Mammary microvascular endothelial cell (primary cell): Measurements from ENCODE around the gene CYLD. TPM values are rescaled to one million over a fixed set of nuclear protein-coding genes. Genes with fewer than 3 reads are reported as not detected.

ENCODE experiments used
- total RNA-seq: library from RNA; depleted of rRNA; stranded (reverse); fragments of >200 nt; gene quantifications from 2 replicates; pipeline ENCODE4 v1.2.3, GENCODE V29; 2015

The CYLD gene
- total RNA-seq: 21.2 and 22.3 TPM in 2 replicates

GRCh38 chr16:50741781-50742575 lies at the start of gene CYLD:
Gene CYLD, plus strand, starts transcription at chr16:50742086. Its CDS starts 7,613 bp downstream, at chr16:50749699.

DNA sequence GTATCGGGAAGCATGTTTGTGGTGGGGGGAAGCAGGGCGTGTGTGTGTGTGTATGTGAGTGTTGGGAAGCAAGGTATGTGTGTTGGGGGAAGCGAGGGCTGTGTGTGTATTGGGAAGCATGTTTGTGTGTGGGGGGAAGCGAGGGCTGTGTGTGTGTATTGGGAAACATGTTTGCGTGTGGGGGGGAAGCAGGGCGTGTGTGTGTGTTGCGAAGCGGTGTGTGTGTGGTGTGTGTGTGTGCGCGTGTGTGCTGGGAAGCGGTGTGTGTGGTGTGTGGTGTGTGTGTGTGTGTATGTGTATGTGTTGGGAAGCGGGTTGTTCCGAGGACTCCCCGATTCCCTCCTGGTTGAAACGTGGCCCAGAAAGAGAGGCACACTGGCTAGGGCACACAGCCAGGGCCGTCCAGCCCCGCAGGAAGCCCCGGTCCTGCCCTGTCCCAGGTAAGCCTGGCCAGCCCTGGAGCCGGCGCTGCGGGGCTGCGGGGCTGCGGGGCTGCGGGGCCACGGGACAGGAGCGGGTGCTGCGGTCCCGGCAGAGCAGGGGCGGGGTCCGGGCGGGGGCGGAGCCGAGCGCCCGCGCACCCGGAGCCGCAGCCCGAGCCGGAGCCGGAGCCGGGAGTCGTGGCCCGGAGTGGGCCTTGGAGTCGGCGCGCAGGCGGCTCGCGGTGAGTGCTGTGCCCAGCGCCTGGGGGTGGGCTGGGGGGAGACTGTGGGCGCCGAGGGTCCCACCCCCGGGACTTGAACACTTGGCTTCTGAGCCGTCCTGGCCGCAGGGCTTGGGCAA lies 48.7 kb upstream of the CYLD start, which contains the start of gene NOD2:
TSS of gene NOD2 (plus strand) at position 608 of the 783 bp plus-strand sequence. CDS start 5,890 bp downstream, outside the sequence.

Other genes with a start within 250 kb of the CYLD start
- gene NKD1, start 193.7 kb upstream of the CYLD start, total RNA-seq: under 0.01 TPM in 1 of 2 replicates, not detected in the other
- 0.07 TPM in 1 of 2 replicates, not detected in the other for gene SNX20, start 60.8 kb upstream of the CYLD start, total RNA-seq
- 0.30 and 0.33 TPM in 2 replicates for gene NOD2, start 48.5 kb upstream of the CYLD start, total RNA-seq